RPMI7951 (cell line): Measurements from ENCODE around the gene NOTCH3. TPM values are rescaled to one million over a fixed set of nuclear protein-coding genes. Genes with fewer than 3 reads are reported as not detected.

ENCODE experiments used
- DNase-seq: peaks from one replicate; pipeline ENCODE4 v3.0.0-alpha.2; 2012; ENCODE audit warnings: low read depth
- total RNA-seq: library from RNA; depleted of rRNA; stranded (reverse); fragments of >200 nt; shearing (Covaris generic); gene quantifications from 2 replicates; pipeline ENCODE4 v1.2.3, GENCODE V29; 2014

NOTCH3 gene
- total RNA-seq, 1 experiment from 2014 or later = 0.60 TPM

DNA sequence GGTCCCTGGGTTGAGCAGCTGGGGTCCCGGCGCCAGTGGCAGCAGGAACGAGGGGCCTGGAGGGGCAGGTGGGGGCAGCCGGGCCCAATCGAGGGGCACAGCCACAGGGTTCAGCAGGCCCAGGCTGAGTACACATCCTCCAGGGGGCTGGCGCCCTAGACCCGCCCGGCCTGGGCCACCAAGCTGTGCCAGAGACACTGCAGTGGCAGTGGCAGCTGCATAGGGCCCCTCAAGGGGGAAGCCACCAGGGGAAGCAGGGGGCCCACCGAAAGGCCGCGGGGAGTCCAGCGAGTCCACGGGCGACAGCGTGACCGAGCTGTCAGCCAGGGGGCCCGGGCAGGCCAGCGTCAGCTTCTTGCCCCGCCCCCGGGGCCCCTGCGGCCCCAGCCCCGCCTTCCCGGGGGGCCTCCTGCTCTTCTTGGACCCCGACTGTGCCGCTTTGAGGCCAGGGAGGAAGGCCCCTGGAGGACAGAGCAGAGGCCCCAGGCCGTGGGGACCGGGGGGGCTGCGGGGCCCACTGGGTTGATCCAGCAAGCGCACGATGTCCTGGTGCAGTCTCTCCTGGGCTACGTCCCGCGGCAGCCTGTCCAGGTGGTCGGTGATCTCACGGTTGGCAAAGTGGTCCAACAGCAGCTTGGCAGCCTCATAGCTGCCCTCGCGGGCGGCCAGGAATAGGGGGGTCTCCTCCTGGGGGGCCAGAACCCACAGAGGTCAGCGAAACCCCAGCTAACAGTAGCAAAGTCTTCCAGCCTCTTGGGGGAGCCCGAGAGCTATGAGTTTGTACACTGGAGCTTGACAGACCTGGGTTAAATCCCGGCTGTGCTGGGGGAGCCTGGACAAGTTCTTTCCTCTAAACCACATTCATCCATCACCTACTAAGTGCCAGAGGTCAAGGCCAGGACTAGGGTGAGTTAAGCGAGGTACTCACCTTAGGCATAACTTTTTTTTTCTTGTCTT, 39.5 kb downstream of the NOTCH3 start:
- peak; percentile 54 for DNase-seq

DNA sequence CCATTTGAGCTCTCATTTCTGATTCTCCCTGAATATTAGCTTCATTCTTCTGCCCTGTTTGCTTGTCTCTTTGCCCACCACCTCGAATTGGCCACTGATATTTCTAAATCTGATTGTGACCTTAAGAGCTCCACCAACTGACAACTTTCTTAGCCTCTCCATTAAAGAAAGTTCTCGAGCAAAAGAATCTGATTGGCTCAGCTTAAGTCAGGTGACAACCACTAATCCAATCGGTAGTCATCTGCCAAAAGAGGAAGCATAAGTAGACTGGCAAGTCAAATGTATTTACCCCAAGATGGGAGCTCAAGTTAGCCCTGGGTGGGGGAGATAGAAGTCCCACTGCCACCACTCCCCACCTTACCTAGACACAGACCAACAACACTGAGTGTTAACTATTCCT, 41.5 kb downstream of the NOTCH3 start:
- DNase-seq = peak; percentile 45

DNA sequence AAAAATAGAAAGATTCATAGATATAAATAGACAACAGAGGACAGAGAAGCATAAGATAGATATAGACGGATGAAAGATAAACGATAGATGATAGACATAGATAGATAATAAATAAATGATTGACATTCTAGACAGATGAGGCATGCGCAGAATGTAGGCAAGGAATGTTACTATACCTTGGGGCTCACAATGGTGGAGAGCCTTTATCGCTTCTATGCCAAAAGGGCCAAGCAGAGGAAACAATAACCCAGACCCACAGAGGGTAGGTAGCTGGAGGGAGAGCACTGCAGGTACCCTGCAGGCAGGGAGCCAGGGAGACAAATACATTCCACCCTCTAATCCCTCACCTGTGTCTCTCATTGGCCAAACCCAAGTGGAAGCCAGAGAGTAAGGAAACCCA, 44.4 kb downstream of the NOTCH3 start:
- DNase-seq = no peak

DNA sequence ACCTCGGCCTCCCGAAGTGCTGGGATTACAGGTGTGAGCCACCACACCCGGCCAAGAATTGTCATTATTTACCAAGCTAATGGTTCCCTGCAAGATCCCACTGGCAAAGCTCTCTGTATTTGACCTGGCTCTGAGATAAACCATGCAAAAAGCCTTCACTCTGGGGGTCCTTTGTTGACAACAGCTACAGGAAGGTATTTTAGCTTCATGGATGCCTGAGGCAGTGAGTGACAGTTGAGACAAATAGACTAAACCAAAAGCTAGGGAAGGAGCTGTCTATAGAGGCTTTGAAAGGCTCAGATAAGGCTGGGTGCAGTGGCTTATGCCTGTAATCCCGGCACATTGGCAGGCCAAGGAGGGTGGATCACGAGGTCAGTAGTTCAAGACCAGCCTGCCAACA, 45.5 kb downstream of the NOTCH3 start:
- DNase-seq = no peak

DNA sequence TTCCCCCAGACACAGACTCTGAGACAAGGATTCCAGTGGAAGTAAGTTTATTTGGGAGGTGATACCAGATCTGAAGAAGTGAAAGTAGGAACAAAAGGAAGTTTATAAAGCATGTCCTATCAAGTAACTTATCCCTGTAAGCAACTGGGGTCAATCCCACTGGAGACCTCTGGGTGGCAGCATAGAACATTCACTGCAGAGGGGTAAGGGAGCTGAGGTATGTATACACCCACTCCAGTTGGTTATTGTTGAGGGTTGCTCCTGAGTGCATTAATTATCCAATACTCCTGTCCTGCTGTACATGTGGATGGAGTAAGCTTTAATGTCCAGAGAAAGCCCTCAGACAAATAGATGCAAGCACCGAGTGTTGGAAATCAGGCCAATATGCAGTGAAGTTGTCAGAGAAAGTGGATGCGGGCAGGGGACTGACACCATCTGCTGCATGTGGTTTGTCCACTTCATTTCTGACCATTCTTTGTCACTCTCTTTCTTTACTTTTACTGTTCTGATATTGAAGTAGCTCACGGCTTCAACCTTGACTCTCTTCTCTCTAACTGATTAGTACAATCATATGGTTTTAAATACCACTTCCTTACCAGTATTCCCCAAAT, 46.7 kb downstream of the NOTCH3 start:
- DNase-seq = peak; percentile 56

DNA sequence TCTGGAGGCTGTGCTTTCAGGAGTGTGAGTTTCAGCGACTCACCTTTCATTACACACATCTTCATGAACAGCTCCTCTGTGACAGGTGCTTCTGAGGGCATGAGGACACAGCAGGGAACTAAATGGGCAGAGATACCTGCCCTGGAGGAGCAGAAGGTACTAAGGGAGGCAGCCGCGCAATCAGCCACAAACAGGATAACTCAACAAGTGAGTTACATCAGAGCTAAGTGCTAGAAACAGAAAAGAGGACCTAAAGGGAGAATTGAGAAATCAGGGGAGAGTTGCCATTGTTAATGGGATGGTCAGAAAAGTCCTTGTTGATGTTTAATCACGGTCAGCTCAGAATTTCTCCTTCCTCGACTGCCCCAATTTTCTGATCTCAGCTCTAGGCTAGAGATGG, 51.1 kb downstream of the NOTCH3 start:
- no peak for DNase-seq

DNA sequence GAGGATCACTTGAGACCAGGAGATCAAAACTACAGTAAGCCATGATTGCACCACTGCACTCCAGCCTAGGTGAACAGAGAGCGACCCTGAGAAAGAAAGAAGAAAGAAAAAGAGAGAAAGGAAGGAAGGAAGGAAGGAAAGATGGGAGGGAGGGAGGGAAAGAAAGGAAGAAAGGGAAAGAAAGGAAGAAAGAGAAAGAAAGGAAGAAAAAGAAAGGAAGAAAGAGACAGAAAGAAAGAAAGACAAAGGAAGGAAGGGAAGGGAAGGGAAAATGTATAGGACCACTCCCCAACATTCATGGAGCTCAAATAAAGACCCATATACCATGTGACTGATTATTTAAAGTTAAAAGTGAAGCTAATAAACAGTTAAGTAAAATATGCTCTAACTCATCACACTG, 53.7 kb downstream of the NOTCH3 start:
- DNase-seq = no peak

DNA sequence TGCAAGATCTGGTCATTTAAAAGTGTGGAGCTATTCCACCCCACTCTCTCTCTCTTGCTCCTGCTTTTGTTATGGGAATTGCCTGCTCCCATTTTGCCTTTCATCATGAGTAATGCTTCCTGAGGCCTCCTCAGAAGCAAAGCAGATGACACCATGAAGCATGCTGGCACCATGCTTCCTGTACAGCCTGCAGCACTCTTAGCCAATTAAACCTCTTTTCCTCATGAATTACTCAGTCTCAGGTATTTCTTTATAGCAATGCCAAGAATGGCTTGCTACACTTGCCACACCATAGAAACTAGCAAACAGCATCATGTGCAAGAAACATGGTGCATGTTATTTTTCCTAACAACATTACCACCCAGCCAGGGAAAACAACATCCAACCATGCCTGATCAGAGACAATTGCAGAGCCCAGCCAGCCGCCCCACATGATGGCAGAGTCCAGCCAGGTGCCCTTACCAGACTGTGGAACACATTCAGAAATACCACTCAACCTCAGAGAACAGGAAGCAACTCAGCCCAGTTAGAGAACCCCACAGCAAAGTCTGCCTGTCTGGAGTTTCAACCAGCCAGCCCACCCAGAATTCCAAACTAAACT, 56.6 kb downstream of the NOTCH3 start:
- DNase-seq = peak; percentile 58

DNA sequence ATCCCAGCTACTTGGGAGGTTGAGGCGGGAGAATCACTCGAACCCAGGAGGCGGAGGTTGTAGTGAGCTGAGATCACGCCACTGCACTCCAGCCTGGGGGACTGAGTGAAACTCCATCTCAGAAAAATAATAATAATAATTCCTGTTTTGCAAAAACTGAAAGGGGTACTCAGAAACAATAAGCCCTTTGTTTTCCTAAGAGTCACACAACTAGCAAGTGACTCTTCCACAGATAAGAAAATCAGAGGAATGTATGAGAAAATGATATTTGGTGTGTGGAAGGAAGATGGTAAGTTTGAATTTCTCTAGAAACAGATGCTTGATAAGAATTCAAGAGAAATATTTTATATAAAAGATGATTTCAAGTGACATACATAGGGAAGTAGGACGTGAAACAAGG, 58.5 kb downstream of the NOTCH3 start:
- no peak for DNase-seq

DNA sequence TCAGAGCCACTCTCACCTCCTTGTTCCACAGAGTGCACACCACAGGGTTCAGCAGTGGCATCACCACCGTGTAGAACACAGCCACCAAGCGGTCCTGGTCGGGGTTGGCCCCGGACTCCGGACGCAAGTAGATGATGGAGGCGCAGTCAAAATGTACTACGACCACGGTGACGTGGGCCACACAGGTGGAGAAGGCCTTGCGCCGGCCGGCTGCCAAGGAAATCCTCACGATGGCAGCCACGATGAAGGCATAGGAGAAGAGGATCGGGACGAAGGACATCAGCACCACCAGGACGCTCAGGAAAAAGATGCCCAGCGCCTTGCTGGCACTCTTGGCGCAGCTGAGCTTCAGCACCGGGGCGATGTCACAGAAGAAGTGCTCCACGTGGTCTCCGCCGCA, 59.7 kb downstream of the NOTCH3 start:
- no peak for DNase-seq

DNA sequence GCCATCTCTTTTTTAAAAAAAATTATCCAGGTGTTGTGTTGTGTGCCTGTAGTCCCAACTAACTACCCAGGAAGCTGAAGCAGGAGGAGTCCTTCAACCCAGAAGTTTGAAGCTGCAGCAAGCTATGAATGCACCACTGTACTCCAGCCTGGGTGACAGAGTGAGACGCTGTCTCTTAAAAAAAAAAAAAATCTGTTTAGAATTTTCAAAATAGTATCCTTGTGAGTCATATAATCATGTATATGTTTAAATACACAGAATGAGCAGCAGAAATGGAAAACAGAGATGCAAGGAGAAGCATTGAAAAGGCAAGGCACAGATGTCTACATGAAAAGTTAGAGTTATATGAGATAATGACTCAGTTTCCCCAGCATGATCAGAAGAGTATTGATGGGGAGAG, 62.4 kb downstream of the NOTCH3 start:
- peak; percentile 35 for DNase-seq

DNA sequence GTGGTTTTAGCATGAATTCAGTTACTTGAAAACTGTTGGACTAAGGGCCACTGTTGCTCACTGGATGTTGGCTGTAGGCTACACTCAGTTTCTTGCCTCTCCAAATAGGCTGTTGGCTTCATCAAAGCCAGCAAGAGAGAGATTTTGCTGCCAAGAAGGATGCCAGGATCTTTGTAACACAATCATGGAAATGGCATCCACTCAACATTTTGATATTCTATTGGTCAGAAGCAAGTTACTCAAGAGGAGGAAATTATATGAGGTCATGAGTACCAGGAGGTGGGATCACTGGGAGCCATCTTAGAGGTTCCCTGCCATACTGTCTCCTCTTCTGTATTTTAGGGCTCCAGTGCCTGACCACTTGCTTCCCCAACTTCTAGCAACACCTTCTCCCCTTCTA, 63.0 kb downstream of the NOTCH3 start:
- no peak for DNase-seq

DNA sequence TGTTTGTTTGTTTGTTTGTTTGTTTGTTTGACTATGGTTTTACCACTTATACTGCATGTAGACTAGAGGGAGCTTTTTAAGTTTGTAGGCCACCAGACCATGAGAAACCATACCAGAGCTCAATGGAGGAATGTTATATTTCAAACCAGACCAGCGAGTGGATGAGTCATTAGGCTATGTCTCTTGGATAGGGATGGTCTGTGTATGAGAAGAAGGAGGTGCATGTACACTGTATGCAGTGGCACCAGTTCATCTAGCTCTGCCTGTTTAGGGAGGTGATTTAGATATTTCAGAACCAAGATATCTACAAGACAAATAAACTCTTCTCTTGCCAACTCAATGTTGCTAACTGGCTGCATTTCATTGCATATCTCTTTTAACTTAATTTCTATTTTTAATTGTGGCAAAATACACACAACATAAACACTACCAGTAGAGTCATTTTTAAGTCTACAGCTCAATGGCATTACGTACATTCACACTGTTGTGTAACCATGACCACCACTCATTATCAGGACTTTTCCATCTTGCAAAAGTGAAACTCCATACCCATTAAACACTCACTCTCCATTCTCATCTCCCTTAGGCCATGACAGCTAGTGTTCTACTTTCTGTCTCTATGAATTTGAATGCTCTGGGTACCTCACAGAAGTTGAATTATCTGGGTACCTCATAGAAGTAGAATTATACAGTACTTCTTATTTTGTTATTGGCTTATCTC, 64.4 kb downstream of the NOTCH3 start:
- peak; percentile 31 for DNase-seq

DNA sequence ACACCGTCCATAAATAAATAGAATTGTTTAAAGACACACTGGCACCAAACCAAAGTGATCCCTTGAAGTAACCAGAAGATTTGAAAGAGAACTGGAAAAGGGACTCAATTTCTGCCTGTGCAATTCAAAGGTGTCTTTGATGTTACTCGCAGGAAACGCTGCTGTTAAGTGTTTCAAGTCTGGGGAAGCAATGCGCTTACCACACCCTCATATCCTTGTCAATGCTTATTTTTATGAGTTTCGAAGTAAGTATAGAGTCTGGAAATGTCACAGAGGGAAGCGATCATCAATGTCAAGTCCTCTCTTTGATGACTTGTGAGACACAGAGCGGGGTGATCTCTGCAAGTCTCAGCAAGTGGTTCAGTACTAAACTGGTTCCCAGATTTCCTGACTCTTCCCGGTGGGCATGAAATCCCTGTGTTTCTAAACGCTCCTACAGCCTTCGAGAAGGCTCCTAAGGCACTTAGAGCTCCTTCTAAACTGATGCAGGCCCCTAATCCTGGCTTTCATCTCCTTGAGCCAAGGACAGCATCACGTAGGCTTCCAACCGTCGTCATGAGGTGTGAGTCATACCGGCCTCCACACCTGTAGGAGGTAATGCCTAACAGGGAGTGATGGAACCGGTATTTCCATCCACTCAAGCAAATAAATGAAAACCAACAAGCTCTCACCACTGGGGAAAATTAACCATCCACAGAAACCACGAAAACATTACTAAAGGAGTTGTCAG, 70.8 kb downstream of the NOTCH3 start:
- no peak for DNase-seq

DNA sequence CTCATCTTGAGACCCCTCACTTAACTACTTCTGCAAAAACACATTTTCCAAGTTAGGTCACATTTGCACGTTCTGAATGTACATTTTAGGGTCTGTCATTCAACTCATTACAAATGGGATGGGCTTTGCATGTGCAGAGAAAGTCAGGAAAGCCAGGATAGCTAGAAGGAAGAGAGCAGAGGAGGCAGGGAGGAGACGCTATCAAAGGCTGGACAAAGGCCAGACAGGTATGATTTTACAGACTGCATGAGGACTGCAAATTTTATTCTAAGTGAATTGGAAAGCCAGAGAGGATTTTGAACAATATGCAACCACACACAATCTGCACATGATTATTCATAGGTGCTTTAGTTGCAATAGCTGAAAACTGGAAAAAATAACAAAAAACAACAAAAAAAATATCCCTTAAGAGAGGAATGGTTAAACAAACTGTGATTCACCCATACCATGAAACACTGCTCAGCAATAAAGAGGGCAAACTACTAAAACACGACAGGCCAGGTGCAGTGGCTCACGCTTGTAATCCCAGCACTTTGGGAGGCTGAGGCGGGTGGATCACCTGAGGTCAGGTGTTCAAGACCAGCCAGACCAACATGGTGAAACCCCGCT, 72.5 kb downstream of the NOTCH3 start:
- no peak for DNase-seq

DNA sequence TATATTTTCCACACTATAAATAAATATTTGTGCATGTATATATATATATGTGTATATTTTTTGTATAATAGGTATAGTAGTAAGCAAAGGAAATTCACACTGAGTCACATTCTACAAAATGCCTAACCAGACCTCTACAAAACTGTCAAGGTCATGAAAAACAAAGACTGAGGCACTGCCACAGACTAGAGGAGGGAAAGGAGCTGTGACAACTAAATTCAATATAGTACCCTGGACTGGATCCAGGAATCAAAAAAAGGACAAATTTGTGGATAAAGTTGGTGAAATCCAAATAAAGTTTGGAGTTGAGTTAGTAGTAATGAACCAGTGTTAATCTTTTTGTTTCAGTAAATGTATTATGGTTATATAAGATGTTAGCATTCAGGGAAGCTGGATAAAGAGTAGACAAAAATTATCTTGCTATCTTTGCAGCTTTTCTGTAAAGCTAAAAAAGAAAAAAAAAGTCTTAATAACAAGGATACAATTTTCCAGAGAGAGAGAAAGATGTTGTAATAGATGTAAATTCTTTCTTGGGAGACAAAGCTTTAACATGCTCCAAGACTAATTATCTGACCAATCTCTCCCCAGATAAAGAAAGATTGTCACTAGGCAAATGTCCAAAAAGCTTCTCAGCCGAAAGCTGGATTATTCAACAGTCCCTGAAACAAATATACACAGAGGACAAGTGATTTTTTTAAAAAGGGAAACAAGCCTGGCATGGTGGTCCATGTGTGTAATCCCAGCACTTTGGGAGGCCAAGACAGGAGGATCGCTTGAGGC, 74.5 kb downstream of the NOTCH3 start:
- DNase-seq = no peak

DNA sequence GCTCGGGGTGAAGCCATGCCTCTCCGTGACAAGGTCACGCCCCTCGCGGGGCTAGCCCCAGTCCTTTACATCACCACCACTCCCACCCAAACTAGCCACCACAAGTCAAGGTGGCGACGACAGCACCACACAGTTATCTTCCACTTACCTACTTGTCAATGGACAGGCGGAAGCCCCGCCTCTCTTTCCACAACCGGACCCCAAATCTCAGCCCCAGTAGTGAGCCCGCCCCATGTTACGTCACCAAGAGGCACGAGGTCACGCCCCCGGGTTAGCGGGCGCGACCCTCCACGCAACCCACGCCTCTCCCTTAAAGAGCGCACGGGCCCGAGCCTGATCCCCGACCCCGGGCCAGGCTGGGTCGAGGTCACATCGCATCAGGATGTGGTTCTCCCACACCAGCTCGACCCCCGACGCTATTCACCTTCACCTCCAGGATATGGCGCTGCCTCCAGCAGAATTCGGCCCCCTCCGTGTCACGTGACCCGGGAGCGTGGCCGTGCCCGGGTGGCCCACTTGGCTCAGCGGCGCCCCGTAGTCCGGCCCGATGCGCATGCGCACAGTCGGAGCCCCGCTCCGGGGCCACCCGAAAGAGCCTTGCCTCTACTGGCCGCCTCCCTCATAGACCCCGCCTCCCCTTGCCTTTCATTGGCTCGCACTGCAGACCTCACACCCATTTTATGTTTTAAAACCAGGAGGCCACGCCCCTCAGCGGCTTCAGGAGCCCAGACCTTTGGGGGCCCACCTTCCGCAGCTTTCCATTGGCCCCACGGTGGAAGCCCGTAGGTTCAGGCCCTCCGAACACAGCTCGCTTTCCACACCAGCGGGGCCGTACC, 75.3 kb downstream of the NOTCH3 start:
- peak; percentile 97 for DNase-seq

DNA sequence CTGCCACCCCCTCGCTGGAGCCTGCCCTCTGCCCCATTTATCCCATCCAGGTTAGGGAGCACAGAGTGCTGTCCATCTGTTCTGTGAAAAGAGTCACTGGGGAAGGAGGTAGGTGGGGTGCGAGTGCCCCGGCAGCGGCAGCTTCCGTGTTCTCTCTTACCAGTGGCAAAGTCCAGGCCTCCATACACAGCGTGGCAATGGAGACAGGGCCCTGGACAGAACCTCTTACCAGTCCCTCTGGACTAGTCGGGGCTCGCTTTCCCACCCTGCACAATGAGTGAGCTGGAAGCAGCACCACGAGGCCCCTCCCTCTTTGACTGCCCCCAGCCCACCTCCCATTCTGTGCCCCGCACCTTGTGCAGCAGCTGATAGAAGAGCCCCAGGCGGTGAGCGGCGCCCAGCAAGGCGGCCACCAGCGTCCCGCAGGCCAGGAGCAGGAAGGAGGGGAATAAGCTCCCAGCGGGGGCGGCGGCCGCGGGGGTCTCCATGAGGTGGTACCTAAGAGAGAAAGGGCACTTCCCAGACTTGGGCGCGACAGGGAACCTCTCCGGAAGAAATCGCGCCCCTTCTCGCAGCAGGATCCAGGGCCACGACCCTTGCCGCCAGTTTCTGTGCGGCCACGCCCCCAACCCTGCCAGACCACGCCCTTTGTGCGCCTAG, 76.1 kb downstream of the NOTCH3 start:
- no peak for DNase-seq

DNA sequence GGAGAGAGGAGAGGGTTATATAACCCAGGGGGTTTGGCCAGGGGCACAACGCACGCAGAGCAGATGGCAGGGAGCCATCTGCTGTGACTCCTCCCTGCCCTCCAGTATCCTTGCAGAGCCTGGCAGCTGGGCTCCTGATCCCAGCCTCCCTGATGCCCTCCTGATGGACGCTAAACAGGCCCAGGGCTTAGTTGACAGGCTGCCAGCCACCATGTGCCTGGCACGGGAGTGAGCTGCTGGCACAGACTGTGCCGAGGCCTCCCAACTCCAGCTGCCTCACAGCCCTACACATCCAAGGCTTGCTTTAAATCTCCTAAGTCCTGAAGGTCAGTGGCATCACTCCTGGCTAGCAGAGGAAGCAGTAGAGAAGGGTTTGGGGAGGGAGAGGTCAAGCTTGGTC, 76.9 kb downstream of the NOTCH3 start:
- DNase-seq = peak; percentile 39
